Esophagus (tissue), 2 donors: ENCODE results near the gene EIF2B4. TPM values are rescaled to one million over a fixed set of nuclear protein-coding genes. Genes with fewer than 3 reads are reported as not detected.

Experiments used
- H3K27ac ChIP-seq, 2 donors: one replicate each; pipeline ENCODE4 v1.5.1; 2013; ENCODE audit warnings: low read depth in 2 of 2, mild to moderate bottlenecking in 2 of 2, inconsistent platforms in 1 of 2, low read length in 1 of 2, moderate library complexity in 1 of 2
- H3K27me3 ChIP-seq, 2 donors: one replicate each; pipeline ENCODE4 v1.6.1; 2013; ENCODE audit warnings: low read length in 2 of 2, control low read depth in 1 of 2, mild to moderate bottlenecking in 1 of 2; ENCODE audit not compliant: insufficient read depth in 2 of 2, control insufficient read depth in 1 of 2
- H3K36me3 ChIP-seq, 2 donors: one replicate each; pipeline ENCODE4 v1.6.1; 2013; ENCODE audit warnings: low read length in 1 of 2; ENCODE audit not compliant: control insufficient read depth in 2 of 2, insufficient read depth in 2 of 2
- H3K4me1 ChIP-seq, 2 donors: one replicate each; pipeline ENCODE4 v1.6.1; 2013; ENCODE audit warnings: low read length in 1 of 2; ENCODE audit not compliant: control insufficient read depth in 2 of 2, insufficient read depth in 2 of 2
- H3K4me3 ChIP-seq, 2 donors: one replicate each; pipeline ENCODE4 v1.5.1; 2013; ENCODE audit warnings: low read length in 2 of 2, mild to moderate bottlenecking in 2 of 2, low read depth in 1 of 2, moderate library complexity in 1 of 2
- H3K9me3 ChIP-seq, 2 donors: one replicate each; pipeline ENCODE4 v1.6.1; 2013; ENCODE audit warnings: mild to moderate bottlenecking in 2 of 2, low read depth in 1 of 2, low read length in 1 of 2, moderate library complexity in 1 of 2; ENCODE audit not compliant: control insufficient read depth in 2 of 2, insufficient read depth in 1 of 2
- WGBS, 2 donors: extraction: QIAGEN DNeasy Blood & Tissue Kit; methylation state at CpG; one replicate each; pipeline ENCODE4 v1.1.7; 2013; 5-methylcytosine and 5-hydroxymethylcytosine counted together
- polyA plus RNA-seq, 2 donors: library from polyadenylated mRNA; stranded (reverse); fragments of 200-250 nt; gene quantifications; one replicate each; pipeline ENCODE4 v1.2.3, GENCODE V29; 2013
- donor health status: healthy with polysubstance abuse.
- donor health status: Bipolar disorder and iron deficiency.

EIF2B4 gene
- polyA plus RNA-seq, 2 donors, result 44.1 to 55.5 TPM

DNA sequence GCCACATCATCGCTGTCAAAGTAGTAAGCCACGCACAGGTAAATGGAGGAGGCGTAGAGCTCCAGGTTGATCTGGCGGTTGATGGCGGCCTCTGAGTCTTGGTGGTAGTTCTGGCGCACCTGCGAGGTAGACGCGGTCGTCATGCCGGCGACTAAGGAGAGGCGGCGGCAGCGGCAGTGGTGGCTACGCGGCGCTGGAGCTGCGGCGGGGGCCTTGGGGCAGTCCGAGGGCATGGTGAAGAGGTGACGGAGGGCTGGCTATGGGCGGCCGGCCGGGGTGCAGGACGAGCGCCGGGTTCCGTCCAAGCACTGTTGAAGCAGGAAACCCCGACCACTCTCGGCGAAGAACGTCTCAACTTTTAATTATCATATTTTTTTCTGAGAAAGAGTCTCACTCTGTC is 23.1 kb upstream of the EIF2B4 start:
- Histone ChIP-seq H3K36me3 (peaks cover 0 to 4% of the 10 kb centered on the region in 2 donors), H3K9me3 (no peaks in the 10 kb centered on the region), H3K4me3 (no peak overlapping the region), H3K27ac (no peak overlapping the region), H3K27me3 (no peaks in the 10 kb centered on the region), H3K4me1 (no peaks in the 10 kb centered on the region)
- WGBS, 2 donors, result 97 to 98% methylated on average over 33 of the region's 33 CpGs

DNA sequence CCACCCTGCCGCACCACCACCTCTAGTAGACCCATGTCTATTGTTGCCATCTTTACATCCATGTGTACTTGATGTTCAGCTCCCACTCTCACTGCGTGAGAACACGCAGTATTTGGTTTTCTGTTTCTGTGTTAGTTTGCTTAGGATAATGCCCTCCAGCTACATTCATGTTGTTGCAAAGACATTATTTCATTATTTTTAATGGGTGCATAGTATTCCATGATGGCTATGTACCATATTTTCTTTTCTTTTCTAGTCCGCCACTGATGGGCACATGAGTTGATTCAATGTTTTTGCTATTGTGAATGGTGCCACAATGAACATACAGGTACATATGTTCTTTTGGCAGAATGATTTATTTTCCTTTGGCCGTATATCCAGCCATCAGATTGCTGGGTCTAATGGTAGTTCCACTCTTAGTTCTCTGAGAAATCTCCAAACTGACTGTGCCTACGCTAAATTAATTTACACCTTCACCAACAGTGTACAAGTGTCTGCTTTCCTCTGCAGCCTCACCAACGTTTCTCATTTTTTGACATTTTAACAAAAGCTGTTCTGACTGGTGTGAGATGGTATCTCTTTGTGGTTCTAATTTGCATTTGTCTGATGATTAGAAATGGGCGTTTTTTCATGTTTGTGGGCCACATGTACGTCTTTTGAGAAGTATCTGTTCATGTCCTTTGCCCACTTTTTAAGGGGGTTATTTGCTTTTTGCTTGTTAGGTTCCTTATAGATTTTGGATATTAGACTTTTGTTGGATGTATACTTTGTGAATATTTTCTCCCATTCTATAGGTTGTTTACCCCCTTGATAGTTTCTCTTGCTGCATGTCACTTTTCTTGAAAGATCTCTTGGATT is 20.9 kb upstream of the EIF2B4 start:
- no peak overlapping the region for H3K4me3 ChIP-seq
- WGBS, 2 donors, result 91 to 94% methylated on average over 9 of the region's 9 CpGs
- no peaks in the 10 kb centered on the region for H3K9me3 ChIP-seq
- no peaks in the 10 kb centered on the region for H3K27me3 ChIP-seq
- no peak overlapping the region for H3K27ac ChIP-seq
- peaks cover 3 to 6% of the 10 kb centered on the region in 2 donors for H3K36me3 ChIP-seq
- H3K4me1 ChIP-seq, result no peaks in the 10 kb centered on the region

DNA sequence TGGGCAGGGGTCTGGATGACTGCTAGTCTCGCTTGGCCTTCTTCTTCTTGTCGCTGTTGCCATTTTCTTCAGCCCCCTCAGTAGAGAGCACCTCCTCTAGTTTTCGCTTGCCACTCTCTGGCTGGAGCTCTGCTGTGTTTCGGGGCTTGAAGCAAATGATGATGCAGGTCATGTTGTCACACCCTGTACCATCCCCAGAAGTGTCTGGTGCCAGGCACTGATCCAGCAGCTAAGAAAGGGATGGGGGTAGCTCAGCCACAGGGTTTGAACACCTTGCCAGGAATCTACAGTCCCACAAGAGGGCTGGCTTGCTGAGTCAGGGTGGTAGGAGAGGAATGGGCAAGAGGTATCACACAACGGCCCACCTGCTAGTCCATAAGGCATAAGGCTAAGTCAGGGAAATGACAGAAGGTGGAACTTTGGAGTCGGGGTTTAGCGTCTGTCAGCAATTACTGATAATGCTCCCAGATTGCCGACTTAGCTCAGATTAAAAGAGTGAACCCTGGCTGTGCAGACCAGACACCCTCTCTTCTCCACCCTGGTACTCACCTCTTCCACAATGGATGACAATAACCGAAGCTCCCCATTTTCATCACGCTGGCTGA is 11.5 kb upstream of the EIF2B4 start:
- H3K27me3 ChIP-seq, result no peaks in the 10 kb centered on the region
- peaks cover 16 to 40% of the 10 kb centered on the region in 2 donors for H3K36me3 ChIP-seq
- no peaks in the 10 kb centered on the region for H3K9me3 ChIP-seq
- no peak overlapping the region for H3K4me3 ChIP-seq
- H3K27ac ChIP-seq, result peak overlapping the region; percentile 84 to 95
- H3K4me1 ChIP-seq, result peaks cover 3 to 8% of the 10 kb centered on the region in 2 donors
- WGBS, 2 donors, result 87 to 93% methylated on average over 10 of the region's 10 CpGs

DNA sequence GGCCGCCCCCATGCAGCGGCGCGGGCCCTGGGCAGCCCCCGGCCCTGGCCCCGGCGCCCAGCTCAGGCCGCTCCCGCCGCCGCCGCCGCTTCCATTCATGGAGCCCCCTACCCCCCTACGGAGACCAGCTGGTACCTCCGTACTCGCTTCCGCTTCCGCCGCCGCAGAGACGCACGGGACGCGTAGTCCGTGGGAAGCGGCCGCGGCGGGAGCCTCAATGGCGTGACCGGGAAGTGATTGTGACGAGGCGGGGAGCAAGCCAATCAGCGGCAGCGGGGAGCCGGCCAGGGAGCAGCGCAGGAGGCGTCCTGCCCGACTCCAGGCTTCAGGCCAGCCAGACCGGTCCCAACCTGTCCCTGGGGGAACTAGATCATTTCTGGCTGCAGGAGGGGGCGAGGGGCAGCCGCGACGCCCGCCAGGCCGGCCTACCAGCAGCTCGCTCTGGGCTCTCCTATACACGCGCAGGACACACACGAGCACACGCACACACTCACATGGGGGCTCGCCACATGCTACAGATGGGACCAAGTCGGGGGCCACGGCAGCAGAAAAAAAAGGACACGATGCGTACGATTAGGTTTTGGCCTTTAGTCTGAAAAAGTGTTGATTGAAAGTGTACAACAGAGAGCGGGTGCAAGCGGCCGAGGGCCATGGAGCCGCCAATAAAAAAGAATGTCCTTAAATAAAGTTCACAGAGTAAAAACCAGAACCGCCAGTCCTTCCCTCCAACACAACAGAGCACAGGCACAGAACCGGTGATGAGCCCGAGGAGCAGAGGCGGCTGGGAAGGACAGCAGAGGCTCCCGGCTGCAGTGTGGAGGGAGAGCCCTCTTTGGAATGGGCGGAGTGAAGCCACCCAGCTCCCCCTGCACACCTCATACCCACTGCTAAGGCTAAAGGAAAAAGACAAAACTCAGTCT is 10.7 kb upstream of the EIF2B4 start, which contains the start of gene ZNF513:
Gene ZNF513, minus strand, starts transcription at position 109 of the 920 bp plus-strand sequence. CDS start 208 bp downstream, outside the sequence.
- Histone ChIP-seq H3K4me3 (peak within 1 kb of the TSS; percentile 67 to 85), H3K36me3 (peaks cover 18 to 45% of the 10 kb centered on the region in 2 donors), H3K27me3 (no peaks in the 10 kb centered on the region), H3K9me3 (no peaks in the 10 kb centered on the region), H3K27ac (peak within 1 kb of the TSS; percentile 87 to 95), H3K4me1 (peaks cover 3 to 8% of the 10 kb centered on the region in 2 donors)
- WGBS, 2 donors, result 10 to 16% methylated on average over 54 to 67 of the region's 67 CpGs

DNA sequence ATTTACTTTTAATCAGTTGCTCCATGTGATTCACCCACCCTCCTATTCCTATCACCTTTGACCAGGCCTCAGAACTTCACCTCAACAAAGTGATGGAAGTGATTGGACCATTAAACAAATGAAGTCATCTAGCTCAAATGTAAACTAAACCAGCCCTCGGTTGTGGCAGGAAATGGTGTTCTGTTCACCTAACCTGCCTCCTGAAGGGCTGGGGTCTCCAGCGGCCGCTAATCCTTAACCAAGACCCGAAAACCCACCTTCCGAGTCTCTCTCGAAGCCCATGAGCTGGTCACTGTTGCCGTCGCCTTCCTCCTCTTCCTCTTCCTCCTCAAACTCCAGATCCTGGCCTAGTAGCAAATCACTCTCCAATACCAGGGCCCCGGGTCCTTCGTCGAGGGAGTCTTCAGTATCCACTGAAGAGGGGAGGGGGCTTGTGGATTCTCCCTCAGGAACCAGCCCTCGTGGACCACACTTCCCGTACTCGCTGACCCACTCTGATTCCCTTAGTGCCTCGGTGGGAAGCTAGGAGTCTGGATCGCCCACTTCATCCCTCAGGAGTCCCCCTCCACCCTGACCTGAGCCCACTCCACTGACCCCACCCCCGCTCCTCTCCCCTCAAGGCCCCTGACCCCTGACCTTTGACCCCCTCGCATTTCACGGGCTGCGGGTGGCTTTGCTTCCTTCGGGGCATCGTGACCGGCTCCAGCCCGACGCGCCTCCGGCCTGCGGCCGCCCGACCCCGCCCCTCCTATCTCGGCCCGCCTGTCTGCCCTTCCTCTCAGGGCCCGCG is 9.9 kb upstream of the EIF2B4 start:
- 0 to 1% methylated on average over 34 to 35 of the region's 35 CpGs for WGBS, 2 donors
- Histone ChIP-seq H3K27me3 (no peaks in the 10 kb centered on the region), H3K36me3 (peaks cover 24 to 52% of the 10 kb centered on the region in 2 donors), H3K4me1 (peaks cover 3 to 8% of the 10 kb centered on the region in 2 donors), H3K9me3 (no peaks in the 10 kb centered on the region), H3K27ac (peak overlapping the region; percentile 87 to 95), H3K4me3 (peak overlapping the region; percentile 67 to 85)

DNA sequence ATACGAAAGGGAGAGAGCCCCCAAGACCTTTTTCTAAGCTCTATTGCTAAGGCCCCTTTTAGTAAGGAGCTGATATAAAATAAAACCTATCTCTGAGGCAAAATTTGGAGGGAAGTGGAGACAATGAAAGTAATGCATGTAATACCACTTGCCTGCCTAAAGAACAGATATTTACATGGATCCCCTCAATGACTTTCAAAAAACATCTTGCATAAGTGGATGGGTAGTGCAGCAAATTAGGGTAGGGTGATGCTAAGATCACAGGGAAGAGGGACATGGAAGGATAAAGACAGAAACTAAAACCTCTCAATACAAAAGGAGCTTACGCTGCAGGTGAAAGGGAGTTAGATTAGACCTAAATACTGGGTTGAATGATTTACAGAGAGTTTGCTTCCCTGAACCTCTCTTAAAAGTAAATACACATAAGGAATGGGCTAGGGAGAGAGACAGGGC is 9.3 kb upstream of the EIF2B4 start:
- Histone ChIP-seq H3K4me1 (peaks cover 3 to 8% of the 10 kb centered on the region in 2 donors), H3K9me3 (no peaks in the 10 kb centered on the region), H3K27me3 (no peaks in the 10 kb centered on the region), H3K4me3 (peak overlapping the region in 1 of 2 donors; percentile 85), H3K36me3 (peaks cover 24 to 51% of the 10 kb centered on the region in 2 donors), H3K27ac (peak overlapping the region; percentile 87 to 95)
- 63 to 76% methylated on average over 2 of the region's 2 CpGs for WGBS, 2 donors

DNA sequence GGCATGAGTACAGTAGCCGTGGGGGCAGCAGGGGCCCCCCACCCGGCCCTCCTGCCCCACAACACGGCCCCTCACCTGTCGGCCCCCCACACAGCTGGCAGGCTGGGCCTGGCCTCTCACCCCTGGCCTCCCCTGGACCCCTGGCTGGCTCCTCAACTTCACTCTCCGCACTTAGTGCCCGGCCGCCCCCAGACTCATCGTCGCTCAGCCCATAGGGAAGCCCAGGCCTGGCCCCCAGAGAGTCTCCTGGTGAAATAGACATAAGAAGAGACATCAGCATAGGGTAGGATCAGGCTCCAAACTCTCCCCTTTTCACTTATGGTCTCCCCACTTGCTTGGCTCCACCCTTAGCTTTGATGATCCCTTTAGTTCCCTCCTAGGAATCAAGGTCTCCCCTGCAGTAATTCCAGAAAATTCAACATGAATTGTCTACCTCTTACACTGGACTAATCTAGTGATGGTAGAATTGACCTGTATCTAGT is 8.7 kb upstream of the EIF2B4 start:
- no peak overlapping the region for H3K4me3 ChIP-seq
- H3K27me3 ChIP-seq, result no peaks in the 10 kb centered on the region
- 84 to 94% methylated on average over 5 to 9 of the region's 9 CpGs for WGBS, 2 donors
- H3K9me3 ChIP-seq, result no peaks in the 10 kb centered on the region
- H3K4me1 ChIP-seq, result peaks cover 3 to 8% of the 10 kb centered on the region in 2 donors
- no peak overlapping the region for H3K27ac ChIP-seq
- H3K36me3 ChIP-seq, result peaks cover 24 to 49% of the 10 kb centered on the region in 2 donors

DNA sequence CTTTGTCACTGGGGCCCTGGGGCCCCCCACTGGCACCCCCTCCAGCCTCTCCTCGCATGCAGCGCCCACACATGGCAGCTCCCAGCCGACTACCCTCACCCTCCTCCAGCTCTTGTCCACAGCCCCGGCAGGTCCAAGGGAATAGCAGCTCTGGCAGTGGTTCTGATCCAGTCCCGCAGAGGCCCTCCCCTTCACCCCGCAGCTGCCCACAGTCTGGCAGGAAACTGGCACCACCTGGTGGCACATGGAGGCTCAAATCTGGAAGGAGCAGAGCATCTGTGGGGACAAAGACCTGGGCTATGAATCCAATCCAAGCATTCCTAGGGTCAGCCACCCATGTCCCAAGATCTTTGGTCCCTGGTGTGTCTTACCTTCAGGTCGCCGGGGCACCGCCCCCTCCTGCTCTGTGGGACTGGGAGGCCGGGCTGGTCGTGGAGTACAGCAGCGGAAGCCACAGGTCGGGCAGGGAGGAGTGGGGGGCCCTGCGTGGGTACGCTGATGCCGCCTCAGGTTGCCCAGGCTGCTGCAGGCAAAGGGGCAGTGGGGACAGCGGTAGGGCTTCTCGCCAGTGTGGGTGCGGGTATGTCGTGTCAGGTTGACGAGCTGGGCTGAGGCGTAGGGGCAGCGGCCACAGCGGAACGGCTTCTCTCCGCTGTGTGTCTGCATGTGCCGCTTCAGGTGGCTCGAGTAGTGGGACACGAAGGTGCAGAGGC is 8.1 kb upstream of the EIF2B4 start:
- no peaks in the 10 kb centered on the region for H3K9me3 ChIP-seq
- peaks cover 3 to 11% of the 10 kb centered on the region in 2 donors for H3K4me1 ChIP-seq
- H3K4me3 ChIP-seq, result no peak overlapping the region
- peaks cover 24 to 48% of the 10 kb centered on the region in 2 donors for H3K36me3 ChIP-seq
- 72 to 75% methylated on average over 29 of the region's 29 CpGs for WGBS, 2 donors
- H3K27me3 ChIP-seq, result no peaks in the 10 kb centered on the region
- no peak overlapping the region for H3K27ac ChIP-seq
